HEK293 (cell line): ENCODE measurements around the gene ZNF786.
A peak's percentile ranks its signal among the peaks of the same experiment; 100 is the strongest.
"Not testable (repeated sequence)": the region's sequence is repeated elsewhere in the genome, so short reads cannot be mapped to it uniquely, and the experiment has no call there.

ENCODE experiments used
- CTCF ChIA-PET: fragments of 350-600 bp; formaldehyde crosslinking; extraction: SDS; loops from one replicate; lab custom pipeline; 2021; ENCODE audit warnings: antibody characterized with exemption; lab: Yijun Ruan, JAX
- POLR2A ChIA-PET: fragments of 300-600 bp; formaldehyde crosslinking; extraction: SDS; loops from one replicate; lab custom pipeline; 2020; ENCODE audit warnings: antibody characterized with exemption, inconsistent platforms; lab: Yijun Ruan, JAX
- H3K27ac ChIP-seq: fragments of 200-500 bp; sonication (Bioruptor generic); 2 replicates; pipeline ENCODE4 v1.5.1; 2014; ENCODE audit warnings: low read depth, low read length, control low read depth, inconsistent platforms; ENCODE audit errors: extremely low read depth
- H3K36me3 ChIP-seq, 2 experiments: fragments of 200-500 bp in 1 of 2; sonication (Bioruptor generic) in 1 of 2; 1 replicate in 1 of 2; 2 replicates in 1 of 2; pipeline ENCODE4 v1.5.1; 2014 to 2017; ENCODE audit warnings: inconsistent platforms in 2 of 2, low read length in 2 of 2; ENCODE audit not compliant: control insufficient read depth in 2 of 2, insufficient read depth in 1 of 2
- H3K4me1 ChIP-seq: fragments of 200-500 bp; sonication (Bioruptor generic); 2 replicates; pipeline ENCODE4 v1.5.1; 2014; ENCODE audit warnings: mild to moderate bottlenecking, low read length, inconsistent platforms; ENCODE audit not compliant: control insufficient read depth, insufficient read depth
- H3K4me3 ChIP-seq: 2 replicates; pipeline ENCODE4 v1.5.1; 2011; ENCODE audit warnings: low read depth, mild to moderate bottlenecking, control low read depth, low read length, moderate library complexity
- H3K9me3 ChIP-seq: fragments of 200-500 bp; sonication (Bioruptor generic); 2 replicates; pipeline ENCODE4 v1.5.1; 2014; ENCODE audit warnings: low read depth, low read length, inconsistent platforms; ENCODE audit not compliant: control insufficient read depth, insufficient read depth
- KLF10 ChIP-seq: fragments of 450-650 bp; IDR thresholded peaks from 2 replicates; pipeline ENCODE4 v1.5.1; 2018; ENCODE audit warnings: missing biosample characterization, mild to moderate bottlenecking, missing genetic modification characterization
- PRDM1 ChIP-seq: fragments of 450-650 bp; formaldehyde crosslinking; IDR thresholded peaks from 2 replicates; pipeline ENCODE4; 2016; ENCODE audit warnings: missing biosample characterization, missing genetic modification characterization
- REPIN1 ChIP-seq: fragments of 450-650 bp; formaldehyde crosslinking; IDR thresholded peaks from 2 replicates; pipeline ENCODE4 v1.5.1; 2017; ENCODE audit warnings: missing biosample characterization, missing genetic modification characterization, low read depth
- SETDB1 ChIP-seq: IDR thresholded peaks from one replicate; pipeline ENCODE4 v1.6.1; 2017; ENCODE audit warnings: mild to moderate bottlenecking, low read length, moderate library complexity, mixed read lengths; ENCODE audit not compliant: insufficient read length
- SP2 ChIP-seq: fragments of 450-650 bp; formaldehyde crosslinking; IDR thresholded peaks from 2 replicates; pipeline ENCODE4 v1.5.1; 2016; ENCODE audit warnings: missing biosample characterization, missing genetic modification characterization
- ZNF112 ChIP-seq: fragments of 450-650 bp; formaldehyde crosslinking; IDR thresholded peaks from 2 replicates; pipeline ENCODE4 v1.5.0; 2017; ENCODE audit warnings: missing biosample characterization, missing genetic modification characterization
- ZNF16 ChIP-seq: fragments of 450-650 bp; formaldehyde crosslinking; IDR thresholded peaks from 2 replicates; pipeline ENCODE4 v1.5.1; 2016; ENCODE audit warnings: low read depth, missing biosample characterization, missing genetic modification characterization
- ZNF514 ChIP-seq: fragments of 450-650 bp; formaldehyde crosslinking; IDR thresholded peaks from 2 replicates; pipeline ENCODE4 v1.5.1; 2016; ENCODE audit warnings: missing biosample characterization, missing genetic modification characterization
- ZNF558 ChIP-seq: fragments of 450-650 bp; formaldehyde crosslinking; IDR thresholded peaks from 2 replicates; pipeline ENCODE4 v1.5.1; 2016; ENCODE audit warnings: missing biosample characterization, missing genetic modification characterization
- ZNF585B ChIP-seq: fragments of 450-650 bp; formaldehyde crosslinking; IDR thresholded peaks from 2 replicates; pipeline ENCODE4 v1.5.1; 2016; ENCODE audit warnings: missing biosample characterization, missing genetic modification characterization
- ZNF600 ChIP-seq: fragments of 450-650 bp; formaldehyde crosslinking; IDR thresholded peaks from 2 replicates; pipeline ENCODE4 v1.5.1; 2016; ENCODE audit warnings: missing biosample characterization, missing genetic modification characterization
- ZNF654 ChIP-seq: fragments of 450-650 bp; formaldehyde crosslinking; IDR thresholded peaks from 2 replicates; pipeline ENCODE4 v1.5.1; 2016; ENCODE audit warnings: low read depth, missing biosample characterization, missing genetic modification characterization
- ZNF792 ChIP-seq: fragments of 450-650 bp; formaldehyde crosslinking; IDR thresholded peaks from 2 replicates; pipeline ENCODE4 v1.5.1; 2016; ENCODE audit warnings: missing biosample characterization, missing genetic modification characterization
- TF ChIP-seq, protein P1 (sequence below): fragments of 450-650 bp; formaldehyde crosslinking; IDR thresholded peaks from 2 replicates; pipeline ENCODE4 v1.5.1; 2016; ENCODE audit warnings: missing biosample characterization, missing genetic modification characterization
- TF ChIP-seq, protein P2 (sequence below): fragments of 450-650 bp; formaldehyde crosslinking; IDR thresholded peaks from 2 replicates; pipeline ENCODE4 v1.5.1; 2017; ENCODE audit warnings: missing biosample characterization, missing genetic modification characterization
- TF ChIP-seq, protein P3 (sequence below): fragments of 450-650 bp; formaldehyde crosslinking; IDR thresholded peaks from 2 replicates; pipeline ENCODE4 v1.5.1; 2016; ENCODE audit warnings: missing biosample characterization, missing genetic modification characterization
- TF ChIP-seq, protein P4 (sequence below): fragments of 450-650 bp; IDR thresholded peaks from 2 replicates; pipeline ENCODE4 v1.5.1; 2018; ENCODE audit warnings: missing biosample characterization, mild to moderate bottlenecking, missing genetic modification characterization
- TF ChIP-seq, protein P5 (sequence below): fragments of 450-650 bp; formaldehyde crosslinking; IDR thresholded peaks from 2 replicates; pipeline ENCODE4 v1.5.1; 2016; ENCODE audit warnings: missing biosample characterization, missing genetic modification characterization

ZNF786 gene

DNA sequence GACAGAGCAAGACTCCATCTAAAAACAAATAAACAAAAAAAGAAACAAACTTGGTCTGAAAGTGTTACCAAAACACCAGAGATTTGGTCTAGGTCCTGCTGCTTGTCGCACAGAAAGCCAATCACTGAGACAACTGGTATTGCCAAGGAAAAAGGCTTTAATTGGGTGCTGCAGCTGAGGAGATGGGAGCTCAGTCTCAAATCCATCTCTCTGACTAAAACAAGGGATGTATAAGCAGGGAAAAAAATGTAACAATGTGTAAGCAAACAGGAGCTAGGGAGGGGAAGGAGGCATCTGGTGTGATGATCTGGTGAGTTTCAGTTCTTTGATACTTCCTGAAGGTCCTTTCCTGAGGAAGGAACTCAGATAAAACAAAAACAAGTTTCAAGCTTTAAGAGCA lies 53.8 kb downstream of the ZNF786 start:
- no peaks in the 10 kb centered on the region for H3K36me3 ChIP-seq
- TF ChIP-seq SETDB1 (peak; percentile 68), ZNF600 (tag by site-specific recombination) (no peak), ZNF558 (tag by site-specific recombination) (no peak)
- TF ChIP-seq, protein P1, sequence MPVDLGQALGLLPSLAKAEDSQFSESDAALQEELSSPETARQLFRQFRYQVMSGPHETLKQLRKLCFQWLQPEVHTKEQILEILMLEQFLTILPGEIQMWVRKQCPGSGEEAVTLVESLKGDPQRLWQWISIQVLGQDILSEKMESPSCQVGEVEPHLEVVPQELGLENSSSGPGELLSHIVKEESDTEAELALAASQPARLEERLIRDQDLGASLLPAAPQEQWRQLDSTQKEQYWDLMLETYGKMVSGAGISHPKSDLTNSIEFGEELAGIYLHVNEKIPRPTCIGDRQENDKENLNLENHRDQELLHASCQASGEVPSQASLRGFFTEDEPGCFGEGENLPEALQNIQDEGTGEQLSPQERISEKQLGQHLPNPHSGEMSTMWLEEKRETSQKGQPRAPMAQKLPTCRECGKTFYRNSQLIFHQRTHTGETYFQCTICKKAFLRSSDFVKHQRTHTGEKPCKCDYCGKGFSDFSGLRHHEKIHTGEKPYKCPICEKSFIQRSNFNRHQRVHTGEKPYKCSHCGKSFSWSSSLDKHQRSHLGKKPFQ (tag by site-specific recombination), result no peak
- TF ChIP-seq, protein P2, sequence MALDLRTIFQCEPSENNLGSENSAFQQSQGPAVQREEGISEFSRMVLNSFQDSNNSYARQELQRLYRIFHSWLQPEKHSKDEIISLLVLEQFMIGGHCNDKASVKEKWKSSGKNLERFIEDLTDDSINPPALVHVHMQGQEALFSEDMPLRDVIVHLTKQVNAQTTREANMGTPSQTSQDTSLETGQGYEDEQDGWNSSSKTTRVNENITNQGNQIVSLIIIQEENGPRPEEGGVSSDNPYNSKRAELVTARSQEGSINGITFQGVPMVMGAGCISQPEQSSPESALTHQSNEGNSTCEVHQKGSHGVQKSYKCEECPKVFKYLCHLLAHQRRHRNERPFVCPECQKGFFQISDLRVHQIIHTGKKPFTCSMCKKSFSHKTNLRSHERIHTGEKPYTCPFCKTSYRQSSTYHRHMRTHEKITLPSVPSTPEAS (tag by site-specific recombination), result no peak
- TF ChIP-seq, all 188 proteins: peak for 1
- no peaks in the 10 kb centered on the region for H3K9me3 ChIP-seq
- CTCF ChIA-PET, result interaction anchor here (1.9 kb wide), 1 partner anchor 31 kb away, joined by 5 read pairs; no protein-coding TSS in a partner anchor
- H3K27ac ChIP-seq, result no peak overlapping the region
- POLR2A ChIA-PET, result interaction anchor here (0.6 kb wide), 1 partner anchor 21 kb away, joined by 4 read pairs; no protein-coding TSS in a partner anchor
- no peak overlapping the region for H3K4me3 ChIP-seq
- H3K4me1 ChIP-seq, result no peaks in the 10 kb centered on the region

DNA sequence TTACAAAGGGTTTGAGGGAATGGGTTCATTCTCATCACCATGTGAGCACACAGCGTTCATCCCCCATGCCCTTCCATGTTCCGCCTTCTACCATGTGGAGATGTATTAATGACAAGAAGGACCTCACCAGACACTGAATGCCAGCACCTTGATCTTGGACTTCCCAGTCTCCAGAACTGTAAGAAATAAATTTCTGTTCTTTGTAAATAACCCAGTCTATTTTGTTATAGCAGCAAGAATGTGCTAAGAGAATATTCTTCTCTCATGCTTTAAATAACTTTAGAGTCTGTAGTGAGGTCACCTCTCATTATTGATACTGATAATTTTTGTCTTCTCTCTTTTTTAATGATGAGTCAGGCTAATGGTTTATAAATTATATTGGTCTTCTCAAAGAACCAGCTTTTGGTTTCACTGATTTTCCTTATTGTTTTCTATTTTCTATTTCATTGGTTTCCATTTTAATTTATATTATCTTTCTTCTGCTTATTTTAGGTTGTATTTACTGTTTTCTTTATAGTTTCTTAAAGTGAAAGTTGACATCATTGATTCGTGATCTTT lies 59.1 kb downstream of the ZNF786 start:
- Histone ChIP-seq H3K4me3 (no peak overlapping the region), H3K9me3 (no peaks in the 10 kb centered on the region), H3K36me3 (no peaks in the 10 kb centered on the region), H3K27ac (no peak overlapping the region)
- CTCF ChIA-PET, result interaction anchor here (0.6 kb wide), 1 partner anchor 213 kb away, joined by 3 read pairs; no protein-coding TSS in a partner anchor
- TF ChIP-seq, protein P3, sequence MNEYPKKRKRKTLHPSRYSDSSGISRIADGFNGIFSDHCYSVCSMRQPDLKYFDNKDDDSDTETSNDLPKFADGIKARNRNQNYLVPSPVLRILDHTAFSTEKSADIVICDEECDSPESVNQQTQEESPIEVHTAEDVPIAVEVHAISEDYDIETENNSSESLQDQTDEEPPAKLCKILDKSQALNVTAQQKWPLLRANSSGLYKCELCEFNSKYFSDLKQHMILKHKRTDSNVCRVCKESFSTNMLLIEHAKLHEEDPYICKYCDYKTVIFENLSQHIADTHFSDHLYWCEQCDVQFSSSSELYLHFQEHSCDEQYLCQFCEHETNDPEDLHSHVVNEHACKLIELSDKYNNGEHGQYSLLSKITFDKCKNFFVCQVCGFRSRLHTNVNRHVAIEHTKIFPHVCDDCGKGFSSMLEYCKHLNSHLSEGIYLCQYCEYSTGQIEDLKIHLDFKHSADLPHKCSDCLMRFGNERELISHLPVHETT (tag by site-specific recombination), result no peak
- TF ChIP-seq PRDM1 (tag by site-specific recombination), result peak; percentile 71
- TF ChIP-seq, all 188 proteins: peak for 1
- POLR2A ChIA-PET, result no interaction called here
- no peaks in the 10 kb centered on the region for H3K4me1 ChIP-seq

DNA sequence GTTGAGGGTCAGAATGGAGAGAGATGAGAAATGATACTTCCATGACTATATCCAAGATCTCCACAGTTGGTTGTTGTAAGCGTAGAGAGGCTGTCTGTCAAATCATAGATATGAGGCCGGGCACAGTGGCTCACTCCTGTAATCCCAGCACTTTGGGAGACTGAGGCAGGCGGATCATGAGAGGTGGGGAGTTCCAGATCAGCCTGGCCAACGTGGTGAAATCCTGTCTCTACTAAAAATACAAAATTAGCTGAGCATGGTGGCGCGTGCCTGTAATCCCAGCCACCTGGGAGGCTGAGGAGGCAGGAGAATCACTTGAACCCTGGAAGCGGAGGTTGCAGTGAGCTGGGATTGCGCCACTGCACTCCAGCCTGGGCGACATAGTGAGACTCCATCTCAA lies 60.1 kb downstream of the ZNF786 start:
- H3K9me3 ChIP-seq, H3K27ac ChIP-seq, H3K36me3 ChIP-seq, H3K4me1 ChIP-seq, POLR2A ChIA-PET, H3K4me3 ChIP-seq: not testable (repeated sequence)
- CTCF ChIA-PET, result interaction anchor here (0.5 to 1.1 kb wide), 3 partner anchors 21 to 212 kb away, joined by 3 read pairs; no protein-coding TSS in a partner anchor

DNA sequence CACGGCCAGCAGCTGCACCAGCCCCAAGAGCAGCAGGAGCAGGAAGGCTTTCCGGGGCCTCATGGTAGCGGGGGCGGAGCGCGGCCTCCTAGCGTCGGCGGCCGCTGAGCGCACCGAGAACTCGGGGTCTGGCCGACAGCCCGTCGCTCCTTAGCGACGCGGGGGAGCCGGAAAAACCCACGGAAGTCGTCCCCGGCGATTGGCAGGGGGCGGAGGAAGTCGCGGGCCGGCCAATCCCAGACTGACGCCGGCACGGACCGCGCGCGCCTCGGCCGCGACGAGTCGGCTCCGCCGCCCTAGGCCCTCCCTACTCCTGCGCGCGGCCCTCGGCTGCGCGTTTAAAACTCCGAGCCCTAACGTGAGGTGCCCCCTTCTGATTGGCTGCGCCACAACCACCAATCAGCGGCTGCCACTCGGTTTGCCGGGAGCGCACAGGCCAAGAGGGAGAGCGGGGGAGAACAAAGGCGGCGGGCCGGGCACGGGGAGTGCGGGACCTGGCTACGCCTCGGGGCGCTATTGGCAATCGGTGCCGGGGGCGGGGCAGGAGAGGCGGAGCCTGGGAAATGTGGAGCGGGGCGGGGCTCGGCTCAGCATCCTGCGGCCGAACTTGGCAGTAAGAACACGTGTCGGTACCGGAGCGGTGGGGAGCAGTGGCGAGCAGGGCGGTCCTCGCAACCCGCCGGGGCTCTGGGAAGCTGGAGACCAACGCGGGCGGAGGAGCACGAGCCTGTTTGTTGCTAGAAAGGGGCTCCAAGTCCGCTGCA lies 62.0 kb downstream of the ZNF786 start, which contains the start of gene PDIA4:
TSS of gene PDIA4 (minus strand) at position 160 of the 764 bp plus-strand sequence. CDS start at position 63, 97 bp downstream.
- Histone ChIP-seq H3K36me3 (peaks cover 0 to 12% of the 10 kb centered on the region in 2 experiments; a peak in 1 of 3 replicates), H3K27ac (peak within 1 kb of the TSS; percentile 83), H3K4me1 (no peaks in the 10 kb centered on the region), H3K9me3 (no peaks in the 10 kb centered on the region), H3K4me3 (peak within 1 kb of the TSS; percentile 94)
- ChIA-PET POLR2A (interaction anchor here (2.8 kb wide), 1 partner anchor 37 kb away, joined by 17 read pairs; no protein-coding TSS in a partner anchor), CTCF (interaction anchor here (0.8 to 1.7 kb wide), 2 partner anchors 23 to 37 kb away, joined by 3 to 6 read pairs; no protein-coding TSS in a partner anchor)
- TF ChIP-seq KLF10 (peak; percentile 81), ZNF792 (tag by site-specific recombination) (no peak), ZNF654 (tag by site-specific recombination) (no peak), ZNF112 (no peak), ZNF16 (tag by site-specific recombination) (no peak), SETDB1 (peak; percentile 19), ZNF514 (tag by site-specific recombination) (no peak), ZNF585B (tag by site-specific recombination) (no peak), REPIN1 (tag by site-specific recombination) (no peak), SP2 (tag by site-specific recombination) (peak; percentile 98)
- TF ChIP-seq, protein P4, sequence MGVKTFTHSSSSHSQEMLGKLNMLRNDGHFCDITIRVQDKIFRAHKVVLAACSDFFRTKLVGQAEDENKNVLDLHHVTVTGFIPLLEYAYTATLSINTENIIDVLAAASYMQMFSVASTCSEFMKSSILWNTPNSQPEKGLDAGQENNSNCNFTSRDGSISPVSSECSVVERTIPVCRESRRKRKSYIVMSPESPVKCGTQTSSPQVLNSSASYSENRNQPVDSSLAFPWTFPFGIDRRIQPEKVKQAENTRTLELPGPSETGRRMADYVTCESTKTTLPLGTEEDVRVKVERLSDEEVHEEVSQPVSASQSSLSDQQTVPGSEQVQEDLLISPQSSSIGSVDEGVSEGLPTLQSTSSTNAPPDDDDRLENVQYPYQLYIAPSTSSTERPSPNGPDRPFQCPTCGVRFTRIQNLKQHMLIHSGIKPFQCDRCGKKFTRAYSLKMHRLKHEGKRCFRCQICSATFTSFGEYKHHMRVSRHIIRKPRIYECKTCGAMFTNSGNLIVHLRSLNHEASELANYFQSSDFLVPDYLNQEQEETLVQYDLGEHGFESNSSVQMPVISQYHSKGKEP (tag by site-specific recombination), result 0 out of 2 replicates have a peak, but pooled peaks have one; percentile 31
- TF ChIP-seq, protein P5, sequence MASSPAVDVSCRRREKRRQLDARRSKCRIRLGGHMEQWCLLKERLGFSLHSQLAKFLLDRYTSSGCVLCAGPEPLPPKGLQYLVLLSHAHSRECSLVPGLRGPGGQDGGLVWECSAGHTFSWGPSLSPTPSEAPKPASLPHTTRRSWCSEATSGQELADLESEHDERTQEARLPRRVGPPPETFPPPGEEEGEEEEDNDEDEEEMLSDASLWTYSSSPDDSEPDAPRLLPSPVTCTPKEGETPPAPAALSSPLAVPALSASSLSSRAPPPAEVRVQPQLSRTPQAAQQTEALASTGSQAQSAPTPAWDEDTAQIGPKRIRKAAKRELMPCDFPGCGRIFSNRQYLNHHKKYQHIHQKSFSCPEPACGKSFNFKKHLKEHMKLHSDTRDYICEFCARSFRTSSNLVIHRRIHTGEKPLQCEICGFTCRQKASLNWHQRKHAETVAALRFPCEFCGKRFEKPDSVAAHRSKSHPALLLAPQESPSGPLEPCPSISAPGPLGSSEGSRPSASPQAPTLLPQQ (tag by site-specific recombination), result peak; percentile 36
